PC-9 (cell line): Measurements from ENCODE around the gene NUP214. TPM values are rescaled to one million over a fixed set of nuclear protein-coding genes. Genes with fewer than 3 reads are reported as not detected.

Experiments used
- BruUV-seq: library from RNA; stranded (reverse); fragments of 400-500 nt; replicated peaks from 2 replicates; lab custom pipeline; 2021; lab: Mats Ljungman, UMichigan
- CTCF ChIA-PET: fragments of 300-600 bp; sonication (Branson Sonifier 250); formaldehyde crosslinking; loops from one replicate; lab custom pipeline; 2022; ENCODE audit warnings: antibody characterized with exemption; lab: Charles Lee
- POLR2A ChIA-PET: fragments of 300-600 bp; sonication (Branson Sonifier 250); formaldehyde crosslinking; loops from one replicate; lab custom pipeline; 2022; ENCODE audit warnings: antibody characterized with exemption; ENCODE audit not compliant: unreplicated experiment; lab: Charles Lee
- DNase-seq, 2 experiments: peaks; one replicate each; pipeline versions ENCODE4 v3.0.0 to v3.0.0-alpha.2; 2015 to 2022; ENCODE audit warnings: mixed read lengths in 1 of 2
- H2AFZ ChIP-seq: fragments of 200-600 bp; sonication (generic); 2 replicates; pipeline ENCODE4 v1.8.1; 2017; ENCODE audit warnings: antibody characterized with exemption
- H3F3A ChIP-seq: fragments of 200-600 bp; sonication (generic); 2 replicates; pipeline ENCODE4 v1.8.1; 2017; ENCODE audit warnings: antibody characterized with exemption, mild to moderate bottlenecking, low read depth; ENCODE audit not compliant: insufficient read depth
- H3K27ac ChIP-seq: fragments of 200-600 bp; sonication (generic); 2 replicates; pipeline ENCODE4 v1.6.1; 2016; ENCODE audit warnings: mixed run types
- H3K27me3 ChIP-seq: fragments of 200-600 bp; sonication (generic); 2 replicates; pipeline ENCODE4 v1.6.1; 2016; ENCODE audit warnings: low read depth, mixed run types; ENCODE audit not compliant: insufficient read depth
- H3K36me3 ChIP-seq: fragments of 200-600 bp; sonication (generic); 2 replicates; pipeline ENCODE4 v1.6.1; 2016; ENCODE audit warnings: low read depth, mixed run types
- H3K4me1 ChIP-seq: fragments of 200-600 bp; sonication (generic); replicated peaks from 2 replicates; pipeline ENCODE4 v1.6.1; 2016; ENCODE audit warnings: mixed run types; ENCODE audit not compliant: insufficient read depth
- H3K4me2 ChIP-seq: fragments of 200-600 bp; sonication (generic); 2 replicates; pipeline ENCODE4 v1.6.1; 2017; ENCODE audit warnings: mixed run types
- H3K4me3 ChIP-seq: fragments of 200-600 bp; sonication (generic); 2 replicates; pipeline ENCODE4 v1.6.1; 2016; ENCODE audit warnings: mixed run types
- H3K79me2 ChIP-seq: fragments of 200-600 bp; sonication (generic); 2 replicates; pipeline ENCODE4 v1.6.1; 2017; ENCODE audit warnings: low read depth, mixed run types
- H3K9me2 ChIP-seq: fragments of 200-600 bp; sonication (generic); 2 replicates; pipeline ENCODE4 v1.8.1; 2017; ENCODE audit warnings: mild to moderate bottlenecking; ENCODE audit not compliant: insufficient read depth
- H3K9me3 ChIP-seq: fragments of 200-600 bp; sonication (generic); 2 replicates; pipeline ENCODE4 v1.8.1; 2016; ENCODE audit warnings: low read depth; ENCODE audit not compliant: insufficient read depth
- H4K20me1 ChIP-seq: fragments of 200-600 bp; sonication (generic); 2 replicates; pipeline ENCODE4 v1.8.1; 2017; ENCODE audit not compliant: insufficient read depth
- EZH2 ChIP-seq: fragments of 200-600 bp; sonication (generic); IDR thresholded peaks from 2 replicates; pipeline ENCODE4 v1.8.0; 2017; ENCODE audit warnings: antibody characterized with exemption, low read depth
- intact Hi-C: fragments of 100-400 bp; cut with micrococcal nuclease; formaldehyde crosslinking; loops from one replicate; pipeline ENCODE4 v1.10.0; 2022; ENCODE audit not compliant: unreplicated experiment
- total RNA-seq: library from RNA; stranded (reverse); gene quantifications from 2 replicates; pipeline ENCODE4 v1.2.3, GENCODE V29; 2021
- TF ChIP-seq, protein P1 (sequence below): fragments of 200-600 bp; sonication (generic); conservative IDR thresholded peaks from 2 replicates; pipeline ENCODE4 v1.6.1; 2017; ENCODE audit warnings: mixed run types, antibody characterized with exemption, mild to moderate bottlenecking, moderate library complexity

Gene NUP214
- total RNA-seq, 1 experiment from 2014 or later: 59.0 TPM

DNA sequence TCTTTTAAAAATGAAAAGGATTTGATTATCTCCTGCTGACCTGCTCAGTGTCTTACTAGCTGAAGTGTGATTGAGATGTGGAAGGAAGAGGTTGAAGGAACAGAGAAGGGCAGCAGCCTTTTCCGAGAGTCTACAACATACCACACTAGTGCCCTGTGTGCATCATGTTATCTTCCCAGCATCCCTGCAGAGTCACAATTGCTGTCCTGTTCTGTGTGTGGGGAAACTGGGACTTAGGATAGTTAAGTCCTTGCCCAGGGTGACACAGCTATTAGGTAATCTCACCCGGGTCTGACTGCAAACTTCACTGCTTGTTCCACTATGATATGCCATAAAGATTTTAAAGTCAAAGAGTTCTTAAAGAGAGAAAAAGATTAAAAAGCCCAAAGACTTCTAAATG is 95.1 kb downstream of the NUP214 start:
- H4K20me1 ChIP-seq: 0 out of 2 replicates have a peak, but pooled peaks cover 6% of the 10 kb centered on the region
- no peak overlapping the region for H3K4me2 ChIP-seq
- peaks cover 6% of the 10 kb centered on the region; the same call in 1 of the 2 replicates for H3K36me3 ChIP-seq
- no peak overlapping the region for H2AFZ ChIP-seq
- no peaks in the 10 kb centered on the region for H3K4me1 ChIP-seq
- H3K4me3 ChIP-seq: no peak overlapping the region
- H3K27me3 ChIP-seq: no peaks in the 10 kb centered on the region
- H3K9me3 ChIP-seq: no peaks in the 10 kb centered on the region
- BruUV-seq: no TSS peak
- ChIA-PET POLR2A (interaction anchor here (0.6 kb wide), 1 partner anchor 1093 kb away, joined by 4 read pairs; no protein-coding TSS in a partner anchor), CTCF (no interaction called here)
- intact Hi-C loops: loop anchor here (10.0 kb wide), 1 partner anchor 114 kb away; no protein-coding TSS in a partner anchor
- no peak overlapping the region for H3K27ac ChIP-seq
- H3K9me2 ChIP-seq: no peaks in the 10 kb centered on the region
- TF ChIP-seq, protein P1, sequence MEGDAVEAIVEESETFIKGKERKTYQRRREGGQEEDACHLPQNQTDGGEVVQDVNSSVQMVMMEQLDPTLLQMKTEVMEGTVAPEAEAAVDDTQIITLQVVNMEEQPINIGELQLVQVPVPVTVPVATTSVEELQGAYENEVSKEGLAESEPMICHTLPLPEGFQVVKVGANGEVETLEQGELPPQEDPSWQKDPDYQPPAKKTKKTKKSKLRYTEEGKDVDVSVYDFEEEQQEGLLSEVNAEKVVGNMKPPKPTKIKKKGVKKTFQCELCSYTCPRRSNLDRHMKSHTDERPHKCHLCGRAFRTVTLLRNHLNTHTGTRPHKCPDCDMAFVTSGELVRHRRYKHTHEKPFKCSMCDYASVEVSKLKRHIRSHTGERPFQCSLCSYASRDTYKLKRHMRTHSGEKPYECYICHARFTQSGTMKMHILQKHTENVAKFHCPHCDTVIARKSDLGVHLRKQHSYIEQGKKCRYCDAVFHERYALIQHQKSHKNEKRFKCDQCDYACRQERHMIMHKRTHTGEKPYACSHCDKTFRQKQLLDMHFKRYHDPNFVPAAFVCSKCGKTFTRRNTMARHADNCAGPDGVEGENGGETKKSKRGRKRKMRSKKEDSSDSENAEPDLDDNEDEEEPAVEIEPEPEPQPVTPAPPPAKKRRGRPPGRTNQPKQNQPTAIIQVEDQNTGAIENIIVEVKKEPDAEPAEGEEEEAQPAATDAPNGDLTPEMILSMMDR: no peak
- no peak for TF ChIP-seq EZH2
- H3K79me2 ChIP-seq: no peaks in the 10 kb centered on the region
- no peaks in the 10 kb centered on the region for H3F3A ChIP-seq
- DNase-seq: no peak

DNA sequence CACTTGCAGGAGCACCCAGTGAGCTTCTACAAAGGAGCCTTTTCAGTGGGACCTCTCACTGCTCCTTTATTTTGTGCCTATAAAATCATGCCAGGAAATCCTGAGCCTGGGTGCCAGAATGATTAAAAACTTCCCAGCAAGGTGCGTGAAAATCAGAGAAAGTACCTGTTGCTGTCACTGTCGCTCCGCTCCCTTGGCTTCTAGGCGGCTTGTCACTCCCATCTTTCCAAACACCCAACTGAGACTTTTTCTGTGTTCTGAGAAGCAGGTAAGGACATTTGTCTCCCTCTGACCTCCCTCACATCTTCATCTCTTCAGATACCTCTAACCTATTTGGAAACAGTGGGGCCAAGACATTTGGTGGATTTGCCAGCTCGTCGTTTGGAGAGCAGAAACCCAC is 97.1 kb downstream of the NUP214 start:
- BruUV-seq: no TSS peak
- Histone ChIP-seq H3K4me1 (no peaks in the 10 kb centered on the region), H3K9me3 (no peaks in the 10 kb centered on the region), H3K4me2 (no peak overlapping the region), H3K36me3 (peaks cover 11% of the 10 kb centered on the region; the same call in 1 of the 2 replicates), H3K9me2 (no peaks in the 10 kb centered on the region), H3K27me3 (no peaks in the 10 kb centered on the region), H2AFZ (no peak overlapping the region), H3F3A (no peaks in the 10 kb centered on the region), H3K79me2 (no peaks in the 10 kb centered on the region), H3K27ac (no peak overlapping the region), H3K4me3 (no peak overlapping the region), H4K20me1 (peaks cover 6% of the 10 kb centered on the region; the same call in 1 of the 2 replicates)
- ChIA-PET POLR2A (no interaction called here), CTCF (no interaction called here)
- DNase-seq: no peak
- intact Hi-C loops: loop anchor here (10.0 kb wide), 1 partner anchor 112 kb away; no protein-coding TSS in a partner anchor
- TF ChIP-seq, protein P1: no peak
- no peak for TF ChIP-seq EZH2

DNA sequence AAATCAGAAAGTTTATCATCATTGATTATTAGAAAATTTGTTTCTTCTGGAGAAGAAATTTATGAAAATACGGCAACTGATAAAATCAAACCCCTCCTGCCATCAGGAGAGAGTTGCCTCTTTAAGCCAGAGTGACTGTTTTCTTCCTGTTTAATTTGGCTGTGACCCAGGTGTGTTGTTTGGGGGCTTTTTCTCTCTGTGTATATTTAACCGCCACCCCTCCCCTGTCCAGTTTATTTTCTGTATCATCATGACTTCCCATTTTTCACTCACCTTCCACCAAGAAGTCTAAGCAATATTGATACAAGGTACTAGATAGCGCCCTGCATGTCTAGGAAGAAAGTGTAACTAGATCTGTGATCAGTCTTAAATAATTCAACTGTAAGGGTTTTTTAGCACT is 100.8 kb downstream of the NUP214 start:
- intact Hi-C loops: loop anchor here (10.0 kb wide), 1 partner anchor 109 kb away; no protein-coding TSS in a partner anchor
- Histone ChIP-seq H3F3A (no peaks in the 10 kb centered on the region), H3K27me3 (no peaks in the 10 kb centered on the region), H3K27ac (no peak overlapping the region), H3K4me3 (no peak overlapping the region), H3K4me1 (no peaks in the 10 kb centered on the region), H3K9me2 (no peaks in the 10 kb centered on the region), H3K4me2 (no peak overlapping the region), H4K20me1 (peaks cover 6% of the 10 kb centered on the region; the same call in 1 of the 2 replicates), H3K36me3 (peaks cover 19% of the 10 kb centered on the region; the same call in 1 of the 2 replicates), H3K79me2 (no peaks in the 10 kb centered on the region), H3K9me3 (no peaks in the 10 kb centered on the region), H2AFZ (no peak overlapping the region)
- BruUV-seq: no TSS peak
- TF ChIP-seq EZH2: no peak
- TF ChIP-seq, protein P1: no peak
- ChIA-PET CTCF (no interaction called here), POLR2A (no interaction called here)
- DNase-seq: no peak
